Caco-2 (cell line): ENCODE data around the gene UTP3. TPM values are rescaled to one million over a fixed set of nuclear protein-coding genes. Genes with fewer than 3 reads are reported as not detected.
"Not testable (repeated sequence)": the region's sequence is repeated elsewhere in the genome, so short reads cannot be mapped to it uniquely, and the experiment has no call there.

ENCODE experiments used
- BruUV-seq: library from RNA; stranded (reverse); fragments of 400-500 nt; replicated peaks from 2 replicates; lab custom pipeline; 2021; lab: Mats Ljungman, UMichigan
- CTCF ChIA-PET: fragments of 300-600 bp; sonication (Branson Sonifier 250); formaldehyde crosslinking; loops from one replicate; lab custom pipeline; 2022; ENCODE audit warnings: antibody characterized with exemption; lab: Charles Lee
- POLR2A ChIA-PET: fragments of 300-600 bp; sonication (Branson Sonifier 250); formaldehyde crosslinking; loops from one replicate; lab custom pipeline; 2022; ENCODE audit warnings: antibody characterized with exemption; lab: Charles Lee
- DNase-seq, 2 experiments: peaks; one replicate each; pipeline versions ENCODE4 v3.0.0 to v3.0.0-alpha.2; 2020 to 2022
- H3K27me3 ChIP-seq: replicated peaks from 2 replicates; pipeline ENCODE4 v1.6.0; 2011; ENCODE audit warnings: low read length; ENCODE audit not compliant: control insufficient read depth, insufficient read depth
- H3K36me3 ChIP-seq: 2 replicates; pipeline ENCODE4 v1.5.1; 2011; ENCODE audit warnings: low read length; ENCODE audit not compliant: control insufficient read depth, insufficient read depth
- H3K4me1 ChIP-seq: fragments of 250-450 bp; sonication (Bioruptor Pico); 2 replicates; pipeline ENCODE4 v1.5.1; 2020; ENCODE audit warnings: mild to moderate bottlenecking
- H3K4me3 ChIP-seq: 2 replicates; pipeline ENCODE4 v1.5.1; 2011; ENCODE audit warnings: low read depth, mild to moderate bottlenecking, control low read depth, low read length
- H3K9me3 ChIP-seq: fragments of 250-450 bp; sonication (Bioruptor Pico); 2 replicates; pipeline ENCODE4 v1.5.1; 2020; ENCODE audit warnings: mild to moderate bottlenecking, moderate library complexity
- H3K27ac Mint-ChIP-seq: one replicate; pipeline ENCODE4 v1.8.0; 2022; ENCODE audit warnings: mixed read lengths; ENCODE audit not compliant: unreplicated experiment
- H3K27me3 Mint-ChIP-seq: one replicate; pipeline ENCODE4 v1.8.0; 2022; ENCODE audit warnings: mixed read lengths; ENCODE audit not compliant: insufficient read depth, unreplicated experiment
- H3K36me3 Mint-ChIP-seq: one replicate; pipeline ENCODE4 v1.8.0; 2022; ENCODE audit warnings: mild to moderate bottlenecking, mixed read lengths; ENCODE audit not compliant: insufficient read depth, unreplicated experiment
- H3K4me1 Mint-ChIP-seq: one replicate; pipeline ENCODE4 v1.8.0; 2022; ENCODE audit warnings: low read depth, mixed read lengths; ENCODE audit not compliant: unreplicated experiment
- H3K4me3 Mint-ChIP-seq: one replicate; pipeline ENCODE4 v1.8.0; 2022; ENCODE audit warnings: mild to moderate bottlenecking, moderate library complexity, mixed read lengths; ENCODE audit not compliant: unreplicated experiment
- H3K9me3 Mint-ChIP-seq: one replicate; pipeline ENCODE4 v1.8.0; 2022; ENCODE audit warnings: mixed read lengths; ENCODE audit not compliant: unreplicated experiment
- intact Hi-C: fragments of 100-400 bp; cut with micrococcal nuclease; formaldehyde crosslinking; loops from one replicate; pipeline ENCODE4 v1.10.0; 2022; ENCODE audit not compliant: unreplicated experiment
- total RNA-seq: library from RNA; stranded (reverse); gene quantifications from 2 replicates; pipeline ENCODE4 v1.2.3, GENCODE V29; 2022
- TF ChIP-seq, protein P1 (sequence below), 2 experiments: fragments of 200-600 bp in 1 of 2; IDR thresholded peaks; 1 replicate in 1 of 2; 2 replicates in 1 of 2; pipeline versions ENCODE4 v1.5.1 to v1.8.0; 2011 to 2022; ENCODE audit warnings: antibody characterized with exemption in 1 of 2, control low read depth in 1 of 2, inconsistent platforms in 1 of 2, low read depth in 1 of 2, low read length in 1 of 2, mild to moderate bottlenecking in 1 of 2, moderate library complexity in 1 of 2; ENCODE audit not compliant: insufficient read depth in 1 of 2, severe bottlenecking in 1 of 2, unreplicated experiment in 1 of 2

Gene UTP3
- total RNA-seq, 1 experiment from 2014 or later: 28.2 TPM

GRCh38 chr4:70728091-70728490 is 39.8 kb downstream of the UTP3 start:
- H3K4me3 ChIP-seq: no peak overlapping the region
- no peaks in the 10 kb centered on the region for H3K36me3 ChIP-seq
- ChIA-PET CTCF (no interaction called here), POLR2A (no interaction called here)
- no peaks in the 10 kb centered on the region for H3K4me1 ChIP-seq
- H3K4me3 Mint-ChIP-seq: no peak overlapping the region
- TF ChIP-seq, protein P1, sequence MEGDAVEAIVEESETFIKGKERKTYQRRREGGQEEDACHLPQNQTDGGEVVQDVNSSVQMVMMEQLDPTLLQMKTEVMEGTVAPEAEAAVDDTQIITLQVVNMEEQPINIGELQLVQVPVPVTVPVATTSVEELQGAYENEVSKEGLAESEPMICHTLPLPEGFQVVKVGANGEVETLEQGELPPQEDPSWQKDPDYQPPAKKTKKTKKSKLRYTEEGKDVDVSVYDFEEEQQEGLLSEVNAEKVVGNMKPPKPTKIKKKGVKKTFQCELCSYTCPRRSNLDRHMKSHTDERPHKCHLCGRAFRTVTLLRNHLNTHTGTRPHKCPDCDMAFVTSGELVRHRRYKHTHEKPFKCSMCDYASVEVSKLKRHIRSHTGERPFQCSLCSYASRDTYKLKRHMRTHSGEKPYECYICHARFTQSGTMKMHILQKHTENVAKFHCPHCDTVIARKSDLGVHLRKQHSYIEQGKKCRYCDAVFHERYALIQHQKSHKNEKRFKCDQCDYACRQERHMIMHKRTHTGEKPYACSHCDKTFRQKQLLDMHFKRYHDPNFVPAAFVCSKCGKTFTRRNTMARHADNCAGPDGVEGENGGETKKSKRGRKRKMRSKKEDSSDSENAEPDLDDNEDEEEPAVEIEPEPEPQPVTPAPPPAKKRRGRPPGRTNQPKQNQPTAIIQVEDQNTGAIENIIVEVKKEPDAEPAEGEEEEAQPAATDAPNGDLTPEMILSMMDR (IDR thresholded peaks at IDR 0.05; ENCODE audit: insufficient read depth in 1 of 2, low read depth in 1 of 2, low read length in 1 of 2, severe bottlenecking in 1 of 2, unreplicated experiment in 1 of 2): no peak
- intact Hi-C loops: no loop called here
- no peaks in the 10 kb centered on the region for H3K27me3 Mint-ChIP-seq
- H3K9me3 Mint-ChIP-seq: no peaks in the 10 kb centered on the region
- no peaks in the 10 kb centered on the region for H3K9me3 ChIP-seq
- H3K27ac Mint-ChIP-seq: no peak overlapping the region
- no TSS peak for BruUV-seq
- DNase-seq: no peak
- H3K27me3 ChIP-seq: no peaks in the 10 kb centered on the region
- H3K36me3 Mint-ChIP-seq: no peaks in the 10 kb centered on the region
- no peaks in the 10 kb centered on the region for H3K4me1 Mint-ChIP-seq

DNA sequence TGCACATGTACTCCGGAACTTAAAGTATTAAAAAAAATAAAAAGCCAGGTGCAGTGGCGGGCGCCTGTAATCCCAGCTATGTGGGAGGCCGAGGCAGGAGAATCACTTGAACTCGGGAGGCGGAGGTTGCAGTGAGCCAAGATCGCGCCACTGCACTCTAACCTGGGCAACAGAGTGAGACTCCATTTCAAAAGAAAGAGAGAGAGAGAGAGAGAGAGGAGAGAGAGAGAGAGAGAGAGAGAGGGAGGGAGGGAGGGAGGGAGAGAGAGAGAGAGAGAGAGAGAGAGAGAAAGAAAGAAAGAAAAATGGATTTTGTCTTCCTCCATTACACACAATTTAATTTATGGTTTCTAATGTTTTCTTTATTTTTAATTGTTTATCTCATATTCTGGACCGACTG is 44.5 kb downstream of the UTP3 start:
- DNase-seq, BruUV-seq, POLR2A ChIA-PET, intact Hi-C loops, H3K27me3 ChIP-seq, CTCF ChIA-PET, H3K27ac Mint-ChIP-seq, H3K4me1 Mint-ChIP-seq, H3K36me3 ChIP-seq, H3K36me3 Mint-ChIP-seq, H3K9me3 ChIP-seq, H3K4me3 ChIP-seq, H3K4me1 ChIP-seq, H3K9me3 Mint-ChIP-seq, H3K4me3 Mint-ChIP-seq, H3K27me3 Mint-ChIP-seq: not testable (repeated sequence)

GRCh38 chr4:70734168-70734954 is 46.0 kb downstream of the UTP3 start:
- no peak for DNase-seq
- intact Hi-C loops: no loop called here
- H3K4me1 ChIP-seq: no peaks in the 10 kb centered on the region
- Mint-ChIP-seq H3K36me3 (no peaks in the 10 kb centered on the region), H3K9me3 (no peaks in the 10 kb centered on the region), H3K4me1 (no peaks in the 10 kb centered on the region), H3K27me3 (no peaks in the 10 kb centered on the region), H3K4me3 (no peak overlapping the region), H3K27ac (no peak overlapping the region)
- no TSS peak for BruUV-seq
- CTCF ChIA-PET: interaction anchor here (0.6 kb wide), 1 partner anchor 275 kb away, joined by 4 read pairs; no protein-coding TSS in a partner anchor
- no peaks in the 10 kb centered on the region for H3K9me3 ChIP-seq
- POLR2A ChIA-PET: no interaction called here
- TF ChIP-seq, protein P1 (IDR thresholded peaks at IDR 0.05; ENCODE audit: insufficient read depth in 1 of 2, low read depth in 1 of 2, low read length in 1 of 2, severe bottlenecking in 1 of 2, unreplicated experiment in 1 of 2): no peak
- H3K36me3 ChIP-seq: no peaks in the 10 kb centered on the region
- no peak overlapping the region for H3K4me3 ChIP-seq
- no peaks in the 10 kb centered on the region for H3K27me3 ChIP-seq
